Inflammatory macrophage treated with lipopolysaccharide for 4 hours (primary cell): ENCODE results near the gene SFRP4.
A peak's percentile ranks its signal among the peaks of the same experiment; 100 is the strongest.
"Not testable (repeated sequence)": the region's sequence is repeated elsewhere in the genome, so short reads cannot be mapped to it uniquely, and the experiment has no call there.

Experiments
- DNase-seq: peaks from one replicate; pipeline ENCODE4 v3.0.0-alpha.2; 2020

SFRP4 gene

GRCh38 chr7:37916673-37917660 lies at the start of gene SFRP4:
TSS of gene SFRP4 (minus strand) at chr7:37916817. CDS start at chr7:37916537, 280 bp downstream.
- peak; percentile 68 for DNase-seq

GRCh38 chr7:37964196-37964595 lies 47.6 kb upstream of the SFRP4 start:
- no peak for DNase-seq

GRCh38 chr7:37961251-37961650 lies 44.6 kb upstream of the SFRP4 start:
- no peak for DNase-seq

DNA sequence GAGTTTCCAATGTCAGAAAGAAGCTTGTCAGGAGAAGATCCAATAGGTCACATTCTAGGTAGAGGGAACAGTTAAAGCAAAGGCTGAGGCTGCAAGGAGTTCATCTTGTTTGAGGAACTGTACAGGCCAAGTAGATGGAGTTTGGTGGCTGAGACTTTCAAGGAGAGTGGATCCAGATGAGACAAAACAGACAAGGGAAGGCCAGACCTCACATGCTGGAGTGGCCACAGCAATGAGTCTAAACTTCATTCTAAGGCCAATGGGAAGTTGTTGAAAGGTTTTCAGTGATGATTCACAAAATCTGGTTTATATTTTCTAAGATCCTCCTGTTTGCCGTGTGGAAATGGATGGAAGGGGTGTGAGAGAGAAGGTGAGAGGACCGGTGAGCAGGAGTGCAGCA lies 43.9 kb upstream of the SFRP4 start:
- no peak for DNase-seq

DNA sequence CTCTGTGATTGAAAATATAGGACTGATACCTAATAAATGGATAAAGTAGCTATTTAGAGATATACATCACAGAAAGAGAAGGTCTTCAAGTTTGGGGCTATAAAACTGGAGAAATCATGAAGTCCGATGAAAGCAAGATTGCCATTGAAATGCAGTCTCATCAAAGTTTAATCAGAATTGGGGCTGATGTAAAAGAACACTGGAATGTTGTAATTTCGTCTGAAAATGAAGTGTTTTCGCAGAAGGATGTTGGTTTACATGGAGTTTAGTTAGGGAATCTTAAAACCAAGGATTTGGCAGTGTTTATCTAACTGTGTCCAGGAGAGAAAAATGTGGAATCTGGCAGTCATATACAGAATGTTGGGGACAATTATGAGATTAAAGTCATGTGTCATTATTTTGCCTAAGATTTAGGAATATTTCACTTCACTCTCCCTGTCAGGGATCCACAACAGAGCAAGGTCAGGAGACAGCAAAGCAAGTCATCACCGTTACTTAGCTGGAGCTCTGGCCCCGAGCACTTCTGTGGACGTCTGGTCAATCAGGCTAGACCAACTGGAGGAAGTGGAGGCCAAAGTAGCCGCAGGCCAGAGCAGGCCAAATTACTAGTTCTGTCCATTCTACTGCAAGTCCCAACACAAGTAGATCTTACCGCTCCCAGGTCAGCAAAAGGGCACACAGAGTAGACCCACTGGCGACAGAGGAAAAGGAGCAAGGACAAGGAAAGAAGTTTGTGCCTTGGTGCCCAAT lies 40.8 kb upstream of the SFRP4 start:
- no peak for DNase-seq

GRCh38 chr7:37956791-37957190 lies 40.2 kb upstream of the SFRP4 start:
- no peak for DNase-seq

- not testable (repeated sequence) for DNase-seq
Measured at GRCh38 chr7:37954217-37954616, 37.6 kb upstream of the SFRP4 start.

DNA sequence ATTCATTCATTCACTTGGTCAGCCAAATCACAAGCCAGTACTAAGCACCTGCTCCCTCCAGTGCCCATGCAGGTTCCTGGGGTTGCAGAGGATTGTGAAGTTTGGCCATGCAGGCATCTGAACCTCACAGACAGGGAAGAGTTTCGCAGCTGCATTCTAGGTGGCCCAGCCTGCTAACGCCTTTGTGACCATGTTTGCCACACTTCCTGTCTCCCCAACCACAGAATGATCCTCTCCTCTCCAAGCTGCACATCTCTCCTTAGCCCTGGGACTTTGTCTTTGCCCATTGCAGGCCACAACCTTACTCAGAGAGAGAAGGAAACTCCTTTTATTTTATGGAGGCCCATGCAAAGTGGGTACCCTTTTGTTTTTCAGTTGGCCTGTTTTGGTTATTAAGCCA lies 35.6 kb upstream of the SFRP4 start:
- no peak for DNase-seq

DNA sequence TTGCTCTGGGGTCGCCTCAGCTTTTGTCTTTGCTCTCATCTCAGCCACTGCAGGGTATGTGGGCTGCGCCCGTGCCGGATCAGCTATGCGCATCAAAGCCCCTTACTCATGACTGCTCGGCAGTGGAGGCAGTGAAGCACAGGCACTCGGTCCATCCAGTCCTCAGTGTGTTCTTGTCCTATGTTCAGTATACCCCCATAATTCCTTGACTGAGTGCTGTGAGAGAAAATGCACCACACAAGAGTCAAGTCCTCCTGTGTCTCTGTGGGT lies 31.3 kb upstream of the SFRP4 start:
- DNase-seq, result no peak

DNA sequence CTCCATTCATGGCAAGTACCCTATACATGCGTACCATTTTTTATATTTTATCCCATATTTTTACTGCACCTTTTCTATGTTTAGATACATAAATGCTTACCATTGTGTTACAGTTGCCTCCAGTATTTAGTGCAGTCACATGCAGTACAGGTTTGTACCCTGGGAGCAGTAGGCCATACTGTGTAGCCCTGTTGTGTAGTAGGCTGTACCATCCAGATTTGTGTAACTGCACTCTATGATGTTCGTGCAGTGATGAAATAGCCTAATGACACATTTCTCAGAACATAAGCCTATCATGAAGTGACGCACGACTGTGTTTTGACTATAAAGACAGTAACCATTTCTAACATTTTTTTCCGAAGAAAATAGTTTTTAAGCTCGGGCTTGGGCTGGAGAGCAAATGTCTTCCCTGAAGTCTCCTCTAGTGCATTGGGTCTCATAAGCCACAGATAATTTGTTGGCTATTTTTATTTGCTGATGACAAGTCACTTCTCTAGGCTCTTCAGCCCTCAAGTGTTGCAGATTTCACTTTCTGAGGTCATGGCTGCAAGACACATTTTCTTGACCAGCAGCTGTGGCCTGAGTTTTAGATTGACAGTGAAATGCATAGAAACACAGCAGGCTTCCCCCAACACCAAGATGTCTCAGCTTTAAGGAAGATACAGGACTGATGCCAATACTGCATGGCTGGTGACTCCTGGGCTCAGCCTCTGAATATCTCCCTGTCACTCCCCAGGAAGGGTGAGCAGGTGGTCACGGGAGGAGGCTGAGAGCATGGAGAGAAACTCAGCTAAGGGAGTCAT lies 30.7 kb upstream of the SFRP4 start:
- no peak for DNase-seq

DNA sequence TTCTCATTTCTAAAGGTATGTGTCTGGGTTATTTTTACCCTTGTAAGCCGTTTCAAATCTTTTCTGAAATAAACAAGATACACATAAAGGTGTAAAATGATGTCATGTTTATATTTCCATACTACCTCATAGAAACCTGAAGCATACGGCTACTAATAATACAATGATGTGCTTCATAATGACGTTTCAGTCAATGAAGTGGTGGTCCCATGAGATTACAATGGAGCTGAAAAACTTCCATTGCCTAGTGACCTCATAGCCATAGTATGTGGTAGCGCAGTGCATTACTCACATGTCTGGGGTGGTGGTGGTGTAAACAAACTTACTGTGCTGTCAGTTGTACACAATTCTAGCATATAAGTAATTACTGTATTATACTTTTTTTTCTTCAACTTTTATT lies 28.7 kb upstream of the SFRP4 start:
- no peak for DNase-seq

DNA sequence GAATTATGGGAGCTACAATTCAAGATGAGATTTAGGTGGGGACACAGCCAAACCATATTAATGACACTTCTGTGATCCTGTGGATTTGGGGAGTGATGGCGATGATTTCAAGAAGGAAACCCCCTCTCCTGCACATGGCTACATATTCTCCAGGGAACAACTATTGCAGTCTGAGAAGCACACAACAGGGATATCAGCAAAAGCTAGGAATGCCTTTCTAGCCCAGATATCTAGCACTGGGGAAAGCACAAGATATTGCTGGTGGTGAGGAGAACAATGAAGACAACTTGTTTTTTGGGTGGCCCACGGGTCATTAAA lies 28.1 kb upstream of the SFRP4 start:
- no peak for DNase-seq

GRCh38 chr7:37943905-37944736 lies 27.5 kb upstream of the SFRP4 start:
- peak; percentile 23 for DNase-seq

DNA sequence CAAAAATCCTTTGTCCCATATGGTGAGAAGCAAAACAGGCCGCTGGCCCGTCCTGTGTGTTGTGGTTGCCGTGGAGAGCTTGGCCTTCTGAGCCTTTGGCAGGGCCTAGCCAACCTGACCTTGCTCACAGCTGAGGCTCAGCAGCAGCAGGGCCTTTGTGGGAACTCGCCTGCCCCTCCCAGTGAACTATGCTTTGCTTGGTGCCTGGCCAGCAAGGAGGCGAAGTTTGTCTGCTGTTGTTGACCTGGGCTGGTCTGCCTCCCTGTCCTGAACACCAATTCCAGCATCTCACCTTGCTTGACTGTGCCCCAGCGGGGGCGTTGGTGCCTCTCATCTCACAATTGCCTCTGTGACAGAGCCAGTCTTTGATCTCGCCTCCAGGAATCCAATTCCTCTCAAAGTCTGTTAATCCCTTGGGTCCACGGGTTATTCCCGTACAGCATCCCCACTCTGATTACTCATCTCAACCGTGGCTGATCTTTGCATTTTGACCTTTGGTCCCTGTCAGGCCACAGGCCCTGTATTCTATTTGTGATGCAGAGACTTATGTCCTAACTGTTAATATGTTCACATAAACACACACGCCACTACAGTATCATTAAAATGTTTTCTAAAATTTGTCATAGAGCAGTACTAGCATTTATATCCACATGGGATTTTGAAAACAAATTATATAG lies 26.5 kb upstream of the SFRP4 start:
- no peak for DNase-seq

- DNase-seq, result no peak
Measured at GRCh38 chr7:37933018-37933566, 16.5 kb upstream of the SFRP4 start.

DNA sequence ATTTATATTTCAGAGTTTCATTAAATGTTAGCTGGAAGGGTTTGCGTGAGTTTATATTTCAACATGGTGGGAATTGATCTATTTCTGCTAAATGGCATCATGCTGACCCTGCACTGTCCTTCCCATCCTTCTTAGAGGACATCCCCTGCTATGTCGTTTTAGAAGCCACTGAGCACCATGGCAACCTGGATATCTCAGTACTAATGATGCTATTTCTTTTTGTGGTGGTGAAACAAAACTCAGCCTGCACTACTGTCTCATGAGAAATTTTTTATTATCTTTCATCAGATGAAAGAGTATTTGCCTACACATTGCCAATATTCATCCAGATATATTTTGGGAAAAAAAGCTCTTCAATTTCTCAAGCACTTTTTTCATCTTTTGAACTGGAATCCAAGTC lies 15.9 kb upstream of the SFRP4 start:
- DNase-seq, result no peak

DNA sequence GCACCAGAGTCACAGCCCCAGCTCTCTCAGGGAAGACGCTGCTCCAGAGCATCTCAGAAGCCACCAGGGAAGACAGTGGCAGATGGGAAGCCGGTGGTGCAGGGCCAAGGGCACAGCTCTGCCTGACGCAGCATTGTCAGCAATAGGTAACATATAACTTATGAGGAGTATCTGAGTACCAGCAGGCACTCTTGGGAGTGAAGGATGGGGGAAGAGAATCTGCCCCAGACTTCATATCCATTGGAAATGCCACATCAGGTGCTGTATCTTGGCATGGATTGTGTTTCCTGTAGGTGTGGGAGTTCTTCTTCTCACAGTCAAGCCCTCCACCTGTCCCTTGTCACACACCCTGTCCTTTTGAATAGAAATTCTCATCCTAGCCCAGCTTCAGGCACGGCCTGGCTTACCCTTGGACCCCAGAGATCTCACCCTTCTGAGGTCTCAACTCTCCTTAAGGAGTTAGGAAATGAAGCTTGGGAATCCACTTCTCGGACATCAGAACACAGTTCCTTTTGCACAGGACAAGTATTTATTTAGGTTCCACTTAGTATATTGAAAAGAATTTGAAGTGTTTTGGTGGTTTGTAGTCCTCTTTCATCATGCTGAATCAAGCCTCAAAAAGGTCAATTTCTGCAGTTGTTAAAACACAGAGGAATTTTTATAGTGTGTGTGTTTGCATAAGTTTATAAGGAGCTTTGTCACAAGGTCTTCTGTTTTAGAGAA lies 13.8 kb upstream of the SFRP4 start:
- no peak for DNase-seq

DNA sequence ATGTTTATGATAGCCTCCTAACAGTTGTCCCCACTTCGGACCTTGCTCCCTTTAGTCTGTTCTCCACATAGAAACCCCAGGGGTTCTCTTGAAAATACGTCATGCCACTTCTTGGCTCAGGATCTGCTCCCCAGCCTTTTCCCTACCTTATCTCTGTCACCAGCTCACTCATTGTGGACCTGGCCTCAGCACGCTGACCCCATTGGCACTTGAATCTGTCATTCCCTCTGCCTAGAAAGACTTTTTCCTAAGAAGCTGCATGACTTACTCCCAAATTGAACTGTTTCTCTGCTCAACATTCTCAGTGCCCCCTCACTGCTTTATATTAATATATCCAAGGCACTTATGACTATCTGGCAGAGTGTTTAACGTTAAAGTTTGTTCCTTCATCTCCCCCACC lies 12.3 kb upstream of the SFRP4 start:
- DNase-seq, result no peak

GRCh38 chr7:37927773-37928444 lies 11.3 kb upstream of the SFRP4 start:
- peak; percentile 22 for DNase-seq

- no peak for DNase-seq
Measured at GRCh38 chr7:37925620-37926019, 9.0 kb upstream of the SFRP4 start.
